GM21367 (cell line): ENCODE measurements around the gene RAI14.

Experiments used
- ATAC-seq: cut with Tn5 transposase; IDR thresholded peaks from one replicate; pipeline ENCODE4 v1.9.1; 2021; ENCODE audit not compliant: unreplicated experiment

The RAI14 gene

DNA sequence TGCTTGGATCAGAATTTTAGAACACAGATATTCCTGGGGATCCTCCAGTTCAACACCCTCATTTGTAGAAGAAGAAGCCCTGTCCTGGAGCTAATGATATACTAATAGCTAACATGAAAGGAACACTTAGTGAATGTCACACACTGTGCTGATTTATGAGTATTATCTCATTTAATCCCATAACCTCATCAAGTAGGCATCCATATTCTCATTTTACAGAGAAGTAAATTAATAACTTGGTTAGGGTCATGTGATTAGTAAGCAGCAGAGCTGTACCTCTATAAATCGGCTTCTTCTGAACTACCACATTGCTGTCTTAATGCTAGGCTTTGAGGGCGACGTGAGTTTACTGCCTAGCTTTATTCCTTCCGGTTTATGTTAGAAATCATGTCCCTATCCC, 188.9 kb downstream of the RAI14 start:
- ATAC-seq = no peak

DNA sequence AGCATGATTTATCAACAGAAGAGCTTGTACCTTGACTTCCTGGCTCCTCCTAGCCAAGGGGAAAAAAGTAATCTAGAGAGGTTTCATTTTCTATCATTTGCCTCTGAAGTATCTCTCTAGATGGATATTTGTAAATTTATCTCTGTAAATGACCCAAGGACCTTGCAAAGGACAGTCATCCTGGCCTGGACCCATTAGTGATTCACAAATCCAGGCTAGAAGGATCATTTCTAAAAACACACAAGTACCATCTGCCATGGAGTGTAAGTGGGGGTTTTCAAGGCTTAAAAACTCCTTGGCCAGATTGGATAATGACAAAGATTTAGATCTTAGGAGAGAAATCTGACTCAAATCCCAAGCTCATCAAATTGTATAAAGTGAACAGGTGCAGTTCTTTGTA, 190.9 kb downstream of the RAI14 start:
- ATAC-seq = no peak

DNA sequence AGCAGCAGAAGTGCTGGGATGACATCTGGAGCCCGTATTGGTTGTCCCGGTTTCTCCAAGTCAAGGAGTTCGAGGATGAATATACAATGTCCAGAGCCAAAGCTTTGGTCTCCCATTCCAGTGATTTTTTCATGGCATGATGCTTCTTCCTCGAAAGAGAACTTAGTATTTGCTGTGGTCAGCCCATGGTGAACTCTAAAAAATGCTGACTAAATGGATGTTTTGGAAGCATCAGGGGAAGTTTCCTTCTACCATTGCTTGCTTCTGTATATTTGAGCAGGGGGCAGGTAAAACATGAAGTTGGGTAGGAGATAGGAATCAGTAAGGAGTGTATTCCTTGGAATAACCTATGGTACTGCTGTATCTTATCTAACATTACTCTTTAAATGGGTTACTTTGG, 191.4 kb downstream of the RAI14 start:
- no peak for ATAC-seq

DNA sequence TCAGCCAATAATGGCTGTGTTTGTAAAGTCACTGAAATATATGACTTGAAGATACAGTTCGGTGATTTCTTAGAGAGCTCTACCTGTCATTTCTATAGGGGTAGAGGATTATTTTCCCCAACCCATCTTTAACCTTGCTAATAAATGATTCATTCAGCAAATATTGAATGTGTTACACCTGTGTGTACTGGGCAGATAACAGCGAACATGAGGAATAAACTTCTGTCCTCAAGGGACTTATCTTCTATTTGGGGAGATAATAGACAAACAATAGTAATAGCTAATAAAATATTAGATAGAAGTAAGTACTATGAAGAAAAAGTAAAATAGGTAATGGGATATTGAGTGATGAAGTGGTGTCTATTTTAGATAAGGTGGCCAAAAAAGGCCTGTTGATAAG, 192.1 kb downstream of the RAI14 start:
- no peak for ATAC-seq

DNA sequence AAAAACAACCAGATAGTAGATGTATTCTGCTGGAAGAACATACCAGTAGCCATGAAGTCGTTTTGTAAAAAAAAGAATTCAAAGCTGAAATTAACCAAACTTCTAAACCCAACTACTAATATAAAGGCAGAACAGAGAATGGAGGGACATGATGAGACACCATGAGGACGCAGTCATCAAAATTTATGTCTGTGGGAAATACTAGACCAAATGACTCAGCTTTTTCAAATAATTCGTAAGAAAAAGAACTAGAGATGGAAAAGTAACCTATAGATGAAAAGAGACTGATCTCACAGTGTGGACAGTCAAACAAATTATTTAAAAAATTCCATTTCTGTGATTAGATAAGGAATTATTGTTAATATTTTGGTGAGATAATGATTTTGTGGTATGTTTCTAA, 193.1 kb downstream of the RAI14 start:
- no peak for ATAC-seq

DNA sequence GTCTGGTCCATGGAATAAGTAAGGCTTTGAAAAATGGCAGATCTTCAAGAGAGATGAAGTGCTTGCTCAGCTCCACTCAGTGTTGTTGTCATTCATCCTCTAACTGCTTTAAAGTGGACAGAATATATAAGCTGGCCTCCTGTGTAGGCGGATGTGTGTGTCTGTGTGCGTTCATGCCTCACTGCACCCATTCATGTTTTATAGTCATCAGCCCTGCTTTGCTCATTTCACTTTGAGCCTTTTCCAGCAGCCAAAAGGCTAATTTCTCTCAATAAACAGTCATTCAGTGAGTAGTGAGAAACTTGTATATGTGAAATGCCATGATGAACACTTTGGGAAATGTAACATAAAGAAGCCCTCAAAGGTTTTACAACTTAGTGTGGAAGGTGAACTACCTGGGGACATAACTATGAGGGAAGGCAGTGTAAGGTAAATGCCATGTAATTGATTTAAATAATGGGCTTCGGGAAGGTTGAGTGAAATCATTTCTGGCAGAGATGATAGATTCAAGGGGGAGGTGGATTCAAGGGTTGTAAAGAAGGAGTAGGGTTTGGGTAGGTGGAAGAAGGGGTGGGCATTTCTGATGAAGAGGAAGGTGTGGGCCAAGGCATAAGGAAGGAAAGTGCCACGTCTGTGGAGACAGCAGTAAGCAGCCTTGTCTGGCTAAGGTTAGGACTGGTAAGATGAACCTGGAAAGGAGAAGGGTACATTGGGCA, 198.5 kb downstream of the RAI14 start:
- ATAC-seq = peak; percentile 97

DNA sequence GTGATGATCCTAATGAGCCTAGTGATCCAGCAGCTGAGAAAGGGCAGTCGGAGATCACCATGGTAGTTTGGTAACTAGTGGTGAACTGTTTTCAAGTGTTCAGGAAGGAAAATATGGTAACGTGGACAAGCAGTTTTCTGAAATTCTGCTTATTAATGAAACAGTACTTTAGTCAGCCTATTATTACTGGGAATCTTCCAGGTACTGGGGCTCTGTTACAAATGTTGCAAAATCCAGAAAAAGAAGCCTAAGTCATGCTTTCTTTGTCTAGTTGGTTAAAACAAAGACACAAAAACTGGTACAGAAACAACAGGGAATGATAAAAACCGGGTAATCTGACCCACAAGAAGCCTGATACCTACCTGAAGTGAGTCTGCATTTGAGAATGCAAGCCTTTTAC, 201.0 kb downstream of the RAI14 start:
- ATAC-seq = no peak

DNA sequence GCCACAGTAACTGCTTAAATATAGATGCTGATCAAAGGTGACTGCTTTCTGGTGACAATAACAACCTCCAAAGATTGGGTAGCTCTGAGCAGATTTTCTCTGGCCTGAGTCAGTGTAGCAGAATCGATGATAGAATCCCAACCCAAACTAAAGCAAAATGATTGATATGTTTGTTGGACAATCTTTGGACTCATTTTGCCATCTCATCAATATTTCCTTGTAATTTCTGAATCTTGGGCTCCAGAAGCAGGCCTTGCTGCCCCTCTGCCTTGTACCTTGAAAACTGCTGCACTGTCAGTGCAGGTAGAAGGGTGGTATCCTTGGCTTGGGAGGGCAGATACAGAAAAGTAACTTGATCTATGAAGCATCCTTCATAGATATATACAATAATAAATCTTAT, 201.8 kb downstream of the RAI14 start:
- ATAC-seq = no peak

DNA sequence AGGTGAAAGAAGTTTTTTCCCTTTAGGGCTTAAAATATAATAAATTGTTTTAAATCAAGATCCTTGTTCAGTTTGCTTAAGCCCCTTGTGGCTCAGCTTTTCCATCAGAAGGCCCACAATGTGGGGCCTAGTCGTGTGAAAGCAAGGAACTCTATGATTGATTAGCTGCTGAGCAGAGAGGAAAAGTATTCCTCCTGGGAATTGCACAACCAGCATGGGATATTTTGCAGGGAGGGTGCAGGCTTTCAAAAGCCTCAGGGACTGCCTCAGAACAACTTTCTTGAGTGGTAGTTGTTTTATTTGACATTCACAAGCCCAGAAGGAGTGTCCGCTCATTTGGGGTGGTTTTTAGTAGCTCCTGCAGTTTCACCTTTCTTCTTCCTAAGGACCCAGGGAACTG, 202.7 kb downstream of the RAI14 start:
- no peak for ATAC-seq

DNA sequence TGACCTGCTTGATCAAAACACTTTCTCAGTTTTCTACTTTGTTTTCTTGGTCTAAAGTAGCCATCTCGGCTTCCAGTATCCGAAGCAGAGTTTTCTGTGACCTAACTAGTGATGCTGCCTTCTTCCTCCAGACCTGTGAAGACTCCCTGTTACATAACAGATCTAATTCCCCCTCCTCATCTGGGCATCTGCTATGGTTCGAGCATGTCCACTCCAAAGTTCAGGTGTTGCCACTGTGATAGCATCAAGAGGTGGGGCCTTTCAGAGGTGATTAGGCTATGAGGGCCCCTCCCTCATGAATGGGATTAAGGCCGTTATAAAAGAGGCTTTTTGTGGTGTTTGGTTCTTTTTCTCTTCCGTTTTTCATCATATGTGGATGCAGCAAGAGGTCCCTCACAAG, 203.1 kb downstream of the RAI14 start:
- ATAC-seq = no peak

DNA sequence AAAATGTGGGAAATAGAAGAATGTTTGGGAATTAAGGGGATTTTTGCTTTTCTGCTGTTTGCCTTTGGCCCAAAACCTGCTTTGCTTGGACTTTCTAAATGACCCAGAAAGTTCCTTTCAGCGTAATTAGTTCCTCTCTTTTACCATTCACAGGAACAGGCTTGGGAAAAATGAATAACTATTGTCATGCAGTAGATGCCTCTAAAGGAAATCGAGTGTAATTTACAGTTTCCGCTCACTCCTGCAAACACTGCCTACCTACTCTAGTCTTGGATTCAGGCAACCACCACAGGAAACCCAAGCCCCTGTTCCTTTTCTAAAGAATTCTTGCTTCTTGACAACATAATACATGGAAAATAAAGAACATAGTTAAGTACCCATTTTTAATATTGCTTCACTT, 207.8 kb downstream of the RAI14 start:
- no peak for ATAC-seq

DNA sequence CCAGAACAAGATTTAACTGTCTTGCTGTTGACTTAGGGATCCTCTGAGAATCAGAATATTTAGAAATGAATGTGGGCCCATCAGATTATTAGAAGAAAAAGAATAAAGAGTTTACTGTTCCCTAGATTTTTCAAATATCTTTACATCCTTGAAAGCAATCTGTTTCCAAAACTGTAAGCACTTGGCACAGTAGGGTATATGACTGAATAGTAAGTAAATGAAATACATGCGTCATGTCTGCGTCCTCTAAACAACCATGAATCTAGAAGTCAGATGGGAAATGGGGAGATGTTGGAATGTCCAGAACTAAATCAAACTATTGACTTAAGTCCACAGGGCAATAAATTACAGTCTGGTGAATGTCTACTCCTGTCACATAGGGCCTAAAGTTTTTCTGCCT, 209.0 kb downstream of the RAI14 start:
- ATAC-seq = no peak

DNA sequence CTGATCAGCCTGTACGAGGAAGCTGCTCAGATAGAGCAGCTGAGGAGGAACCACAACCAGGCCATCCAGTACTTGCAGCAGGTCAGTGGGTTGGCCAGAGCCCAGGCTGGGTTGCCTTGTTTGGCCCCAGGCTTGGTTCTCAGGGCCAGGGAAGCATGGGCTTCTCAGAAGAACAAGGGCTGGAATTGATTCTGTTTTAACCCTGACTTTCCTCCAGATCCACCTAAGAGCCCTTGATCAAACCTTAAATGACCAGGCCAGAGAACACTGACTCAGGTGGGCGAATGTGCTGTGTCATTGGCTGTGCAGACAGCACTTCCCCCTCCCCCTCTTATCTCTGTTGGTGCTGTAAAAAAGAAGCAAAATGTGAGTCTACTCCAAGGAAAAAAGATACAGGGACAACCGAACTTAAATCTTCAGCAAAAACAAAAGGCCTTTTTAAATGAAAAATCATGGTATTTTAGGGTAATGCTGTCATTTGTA, 210.9 kb downstream of the RAI14 start:
- no peak for ATAC-seq

DNA sequence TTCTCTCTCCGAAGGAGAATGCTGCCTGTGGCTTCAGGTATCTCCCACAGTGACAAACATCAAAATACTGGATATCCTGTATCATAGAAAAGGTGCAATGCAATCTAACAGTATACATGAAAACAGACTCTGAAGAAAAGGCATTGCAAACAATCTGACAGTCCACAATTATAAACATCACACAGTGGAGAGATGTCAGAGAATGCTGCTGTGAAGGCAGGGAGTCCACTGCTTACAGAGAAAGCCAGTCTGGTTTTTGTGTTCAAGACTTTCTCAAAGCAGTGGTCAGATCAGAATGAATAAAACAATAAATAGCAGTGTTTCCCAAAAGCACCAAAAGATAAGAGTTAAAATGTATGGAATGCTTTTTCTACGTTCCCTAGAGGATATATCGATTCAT, 211.5 kb downstream of the RAI14 start:
- no peak for ATAC-seq

DNA sequence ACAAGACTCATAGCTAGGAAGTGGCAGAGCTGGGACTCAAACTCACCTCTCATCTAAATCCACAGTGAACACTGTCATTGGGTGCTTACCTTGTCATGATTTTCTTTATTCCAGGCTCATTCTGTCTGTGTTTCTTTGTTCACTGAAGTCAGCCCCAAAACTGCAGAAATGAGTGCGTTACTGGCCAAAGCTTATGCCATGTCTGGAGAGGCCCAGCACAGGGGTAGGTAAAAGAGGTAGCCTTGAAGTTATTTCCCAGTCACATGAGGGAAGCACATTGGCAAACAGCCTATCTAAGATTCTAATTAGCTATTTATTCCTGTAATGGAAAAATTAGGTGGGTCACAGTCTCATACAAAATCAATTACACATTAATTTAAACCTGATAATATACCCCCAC, 212.7 kb downstream of the RAI14 start:
- ATAC-seq = no peak

DNA sequence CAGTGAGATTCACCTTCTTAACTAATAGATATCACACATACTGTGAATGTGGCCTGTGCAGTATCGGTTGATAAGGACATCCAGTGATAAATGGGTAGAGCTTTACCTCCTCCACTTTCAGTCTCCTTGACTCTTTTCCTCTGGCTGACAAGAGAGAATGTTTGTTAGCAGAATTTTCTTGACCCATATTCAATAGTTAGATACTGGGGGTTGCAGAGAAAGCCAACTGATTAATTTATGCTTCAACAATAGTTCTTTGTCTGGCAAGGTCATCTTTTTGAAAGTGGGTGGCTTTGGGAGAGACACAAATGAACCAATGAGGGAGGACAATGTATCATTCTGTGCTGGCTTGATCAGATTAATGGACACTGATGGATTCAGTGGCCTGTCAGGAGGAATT, 213.1 kb downstream of the RAI14 start:
- ATAC-seq = no peak

DNA sequence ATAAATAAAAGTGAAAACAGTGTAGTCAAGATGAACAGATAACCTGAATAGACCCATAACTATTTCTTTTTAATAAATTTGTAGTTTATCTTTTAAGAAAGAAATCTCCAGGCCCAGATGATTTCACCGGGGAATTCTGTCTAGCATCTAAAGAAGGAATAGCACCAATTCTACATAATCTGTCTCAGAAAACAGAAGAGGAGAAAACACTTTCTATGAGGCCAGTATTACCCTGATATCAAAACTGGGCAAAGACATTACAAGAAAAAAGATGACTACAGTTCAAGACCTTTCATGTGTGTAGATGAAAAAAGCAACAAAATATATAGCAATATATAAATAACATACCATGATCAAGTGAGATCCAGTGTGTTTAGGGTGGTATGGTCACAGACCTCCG, 214.3 kb downstream of the RAI14 start:
- ATAC-seq = no peak

DNA sequence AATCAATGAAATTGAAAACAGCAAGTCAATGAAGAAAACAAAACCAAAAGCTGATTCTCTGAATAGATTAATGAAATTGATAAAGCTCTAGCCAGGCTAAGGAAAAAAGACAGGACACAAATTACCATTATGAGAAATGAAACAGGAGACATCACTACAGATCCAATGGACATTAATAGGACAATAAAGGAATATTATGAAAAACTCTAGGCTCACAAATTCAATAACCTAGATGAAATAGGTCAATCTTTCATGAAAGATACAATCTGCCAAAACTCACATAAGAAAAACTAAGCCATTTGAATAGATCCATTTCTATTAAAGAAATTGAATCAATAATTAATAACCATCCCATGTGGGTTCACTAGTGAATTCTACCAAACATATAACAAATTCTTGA, 220.1 kb downstream of the RAI14 start:
- no peak for ATAC-seq

DNA sequence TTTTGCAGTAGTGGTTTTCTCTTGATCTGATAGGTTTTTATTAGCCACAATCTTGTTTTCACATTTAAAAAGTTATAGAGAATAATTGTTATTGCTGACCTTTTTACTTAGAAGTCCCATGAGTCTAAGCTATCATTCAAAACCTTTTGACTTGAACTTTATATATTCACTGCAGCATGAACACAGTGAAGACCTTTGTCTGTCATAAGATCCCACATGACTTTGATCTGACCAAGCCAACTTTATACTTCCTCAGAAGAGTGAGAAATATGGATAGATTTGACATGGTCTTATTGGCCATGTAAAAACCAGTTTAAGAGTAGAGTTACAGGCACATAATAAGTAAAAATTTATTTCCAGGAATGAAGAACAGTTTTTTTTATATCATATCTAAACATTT, 225.1 kb downstream of the RAI14 start:
- ATAC-seq = no peak
